H1 (cell line): Measurements from ENCODE around the gene EPS8L1. TPM values are rescaled to one million over a fixed set of nuclear protein-coding genes. Genes with fewer than 3 reads are reported as not detected.

ENCODE experiments used
- BRCA1 ChIP-seq: IDR thresholded peaks from 2 replicates; pipeline ENCODE4 v1.6.1; 2012; ENCODE audit warnings: low read depth, low read length, improper control_type of control experiment
- GTF2F1 ChIP-seq: IDR thresholded peaks from 2 replicates; pipeline ENCODE4 v1.6.1; 2012; ENCODE audit warnings: low read depth, low read length, improper control_type of control experiment, borderline replicate concordance
- NANOG ChIP-seq: IDR thresholded peaks from 2 replicates; pipeline ENCODE4 v1.6.1; 2011; ENCODE audit warnings: low read length, low read depth, mild to moderate bottlenecking, inconsistent platforms; ENCODE audit not compliant: insufficient read depth, poor library complexity, severe bottlenecking
- RAD21 ChIP-seq, 2 experiments: IDR thresholded peaks in 1 of 2; conservative IDR thresholded peaks in 1 of 2; 2 replicates each; pipeline ENCODE4 v1.6.1; 2011; ENCODE audit warnings: low read depth in 2 of 2, low read length in 2 of 2, improper control_type of control experiment in 1 of 2, inconsistent platforms in 1 of 2, mild to moderate bottlenecking in 1 of 2, moderate library complexity in 1 of 2
- RNF2 ChIP-seq: fragments of 200-900, 300-1000 bp; sonication (generic); IDR thresholded peaks from 2 replicates; pipeline ENCODE4 v1.7.1; 2016; ENCODE audit warnings: borderline replicate concordance, low read depth, mild to moderate bottlenecking, antibody characterized with exemption, low read length; ENCODE audit not compliant: poor library complexity, severe bottlenecking; ENCODE audit errors: missing control alignments
- SP2 ChIP-seq: IDR thresholded peaks from 2 replicates; pipeline ENCODE4 v1.6.1; 2012; ENCODE audit warnings: mild to moderate bottlenecking, low read length, inconsistent platforms
- TBP ChIP-seq: IDR thresholded peaks from 2 replicates; pipeline ENCODE4 v1.6.1; 2011; ENCODE audit warnings: low read depth, low read length, improper control_type of control experiment
- ZNF274 ChIP-seq: IDR thresholded peaks from 2 replicates; pipeline ENCODE4 v1.7.0; 2012; ENCODE audit warnings: low read length, borderline replicate concordance; ENCODE audit errors: extremely low read depth
- polyA plus RNA-seq, 7 experiments: library from polyadenylated mRNA; depleted of rRNA in 3 of 7; stranded (reverse) in 5 of 7; unstranded in 2 of 7; fragments of >200 nt in 5 of 7; fragments of 200-250 nt in 2 of 7; gene quantifications; 1 replicate in 5 of 7; 2 replicates in 1 of 7; 4 replicates in 1 of 7; pipeline versions ENCODE4 v1.2.1 to v1.2.3, GENCODE V29; 2011 to 2013; ENCODE audit warnings: missing spikeins in 2 of 7, mixed read lengths in 2 of 7
- total RNA-seq: library from RNA; stranded (reverse); fragmentation: NEBNext Ultra II Directional; extraction: Animal tissue kit (Norgen Biotek cat#: 25700); gene quantifications from 2 replicates; pipeline ENCODE4 v1.2.1, GENCODE V29; 2021
- TF ChIP-seq, protein P1 (sequence below): fragments of 300-600 bp; sonication (generic); IDR thresholded peaks from 2 replicates; pipeline ENCODE4 v1.7.1; 2012; ENCODE audit warnings: low read length, moderate library complexity, mild to moderate bottlenecking, inconsistent platforms; ENCODE audit not compliant: insufficient replicate concordance

The EPS8L1 gene
- total and polyA plus RNA-seq, 2 of the 8 experiments (the other 6 are each of a cell fraction or from before 2014, with no cell fraction given), result 19.8 to 30.2 TPM

DNA sequence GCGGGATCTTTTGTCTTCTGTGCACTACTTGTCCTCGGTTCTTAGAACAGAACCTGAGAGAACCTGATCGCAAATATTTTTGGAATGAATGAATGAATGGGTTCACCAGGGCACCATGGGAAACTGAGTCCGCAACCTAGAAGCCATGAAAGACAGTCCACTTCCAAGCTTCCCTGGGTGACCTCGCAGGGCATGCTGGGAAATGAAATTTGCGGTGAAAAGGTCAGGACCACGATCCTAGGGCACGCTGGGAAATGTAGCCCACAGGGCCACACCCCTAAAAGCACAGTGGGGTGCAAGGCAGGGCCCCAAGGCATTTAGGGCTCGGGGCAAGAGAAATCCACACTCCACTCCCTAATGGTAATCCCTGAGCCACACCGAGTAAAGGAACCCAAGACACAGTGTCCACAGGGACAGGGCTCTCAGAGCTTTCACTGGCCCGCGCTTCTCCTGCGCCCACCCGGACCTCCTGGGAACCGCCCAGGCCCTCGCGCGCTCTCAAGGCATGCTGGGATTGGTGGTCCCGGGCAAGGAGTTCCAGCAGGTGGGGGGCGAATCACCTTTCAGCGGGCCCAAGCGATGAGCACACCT lies 42.8 kb downstream of the EPS8L1 start (continued):
- TF ChIP-seq, protein P1, sequence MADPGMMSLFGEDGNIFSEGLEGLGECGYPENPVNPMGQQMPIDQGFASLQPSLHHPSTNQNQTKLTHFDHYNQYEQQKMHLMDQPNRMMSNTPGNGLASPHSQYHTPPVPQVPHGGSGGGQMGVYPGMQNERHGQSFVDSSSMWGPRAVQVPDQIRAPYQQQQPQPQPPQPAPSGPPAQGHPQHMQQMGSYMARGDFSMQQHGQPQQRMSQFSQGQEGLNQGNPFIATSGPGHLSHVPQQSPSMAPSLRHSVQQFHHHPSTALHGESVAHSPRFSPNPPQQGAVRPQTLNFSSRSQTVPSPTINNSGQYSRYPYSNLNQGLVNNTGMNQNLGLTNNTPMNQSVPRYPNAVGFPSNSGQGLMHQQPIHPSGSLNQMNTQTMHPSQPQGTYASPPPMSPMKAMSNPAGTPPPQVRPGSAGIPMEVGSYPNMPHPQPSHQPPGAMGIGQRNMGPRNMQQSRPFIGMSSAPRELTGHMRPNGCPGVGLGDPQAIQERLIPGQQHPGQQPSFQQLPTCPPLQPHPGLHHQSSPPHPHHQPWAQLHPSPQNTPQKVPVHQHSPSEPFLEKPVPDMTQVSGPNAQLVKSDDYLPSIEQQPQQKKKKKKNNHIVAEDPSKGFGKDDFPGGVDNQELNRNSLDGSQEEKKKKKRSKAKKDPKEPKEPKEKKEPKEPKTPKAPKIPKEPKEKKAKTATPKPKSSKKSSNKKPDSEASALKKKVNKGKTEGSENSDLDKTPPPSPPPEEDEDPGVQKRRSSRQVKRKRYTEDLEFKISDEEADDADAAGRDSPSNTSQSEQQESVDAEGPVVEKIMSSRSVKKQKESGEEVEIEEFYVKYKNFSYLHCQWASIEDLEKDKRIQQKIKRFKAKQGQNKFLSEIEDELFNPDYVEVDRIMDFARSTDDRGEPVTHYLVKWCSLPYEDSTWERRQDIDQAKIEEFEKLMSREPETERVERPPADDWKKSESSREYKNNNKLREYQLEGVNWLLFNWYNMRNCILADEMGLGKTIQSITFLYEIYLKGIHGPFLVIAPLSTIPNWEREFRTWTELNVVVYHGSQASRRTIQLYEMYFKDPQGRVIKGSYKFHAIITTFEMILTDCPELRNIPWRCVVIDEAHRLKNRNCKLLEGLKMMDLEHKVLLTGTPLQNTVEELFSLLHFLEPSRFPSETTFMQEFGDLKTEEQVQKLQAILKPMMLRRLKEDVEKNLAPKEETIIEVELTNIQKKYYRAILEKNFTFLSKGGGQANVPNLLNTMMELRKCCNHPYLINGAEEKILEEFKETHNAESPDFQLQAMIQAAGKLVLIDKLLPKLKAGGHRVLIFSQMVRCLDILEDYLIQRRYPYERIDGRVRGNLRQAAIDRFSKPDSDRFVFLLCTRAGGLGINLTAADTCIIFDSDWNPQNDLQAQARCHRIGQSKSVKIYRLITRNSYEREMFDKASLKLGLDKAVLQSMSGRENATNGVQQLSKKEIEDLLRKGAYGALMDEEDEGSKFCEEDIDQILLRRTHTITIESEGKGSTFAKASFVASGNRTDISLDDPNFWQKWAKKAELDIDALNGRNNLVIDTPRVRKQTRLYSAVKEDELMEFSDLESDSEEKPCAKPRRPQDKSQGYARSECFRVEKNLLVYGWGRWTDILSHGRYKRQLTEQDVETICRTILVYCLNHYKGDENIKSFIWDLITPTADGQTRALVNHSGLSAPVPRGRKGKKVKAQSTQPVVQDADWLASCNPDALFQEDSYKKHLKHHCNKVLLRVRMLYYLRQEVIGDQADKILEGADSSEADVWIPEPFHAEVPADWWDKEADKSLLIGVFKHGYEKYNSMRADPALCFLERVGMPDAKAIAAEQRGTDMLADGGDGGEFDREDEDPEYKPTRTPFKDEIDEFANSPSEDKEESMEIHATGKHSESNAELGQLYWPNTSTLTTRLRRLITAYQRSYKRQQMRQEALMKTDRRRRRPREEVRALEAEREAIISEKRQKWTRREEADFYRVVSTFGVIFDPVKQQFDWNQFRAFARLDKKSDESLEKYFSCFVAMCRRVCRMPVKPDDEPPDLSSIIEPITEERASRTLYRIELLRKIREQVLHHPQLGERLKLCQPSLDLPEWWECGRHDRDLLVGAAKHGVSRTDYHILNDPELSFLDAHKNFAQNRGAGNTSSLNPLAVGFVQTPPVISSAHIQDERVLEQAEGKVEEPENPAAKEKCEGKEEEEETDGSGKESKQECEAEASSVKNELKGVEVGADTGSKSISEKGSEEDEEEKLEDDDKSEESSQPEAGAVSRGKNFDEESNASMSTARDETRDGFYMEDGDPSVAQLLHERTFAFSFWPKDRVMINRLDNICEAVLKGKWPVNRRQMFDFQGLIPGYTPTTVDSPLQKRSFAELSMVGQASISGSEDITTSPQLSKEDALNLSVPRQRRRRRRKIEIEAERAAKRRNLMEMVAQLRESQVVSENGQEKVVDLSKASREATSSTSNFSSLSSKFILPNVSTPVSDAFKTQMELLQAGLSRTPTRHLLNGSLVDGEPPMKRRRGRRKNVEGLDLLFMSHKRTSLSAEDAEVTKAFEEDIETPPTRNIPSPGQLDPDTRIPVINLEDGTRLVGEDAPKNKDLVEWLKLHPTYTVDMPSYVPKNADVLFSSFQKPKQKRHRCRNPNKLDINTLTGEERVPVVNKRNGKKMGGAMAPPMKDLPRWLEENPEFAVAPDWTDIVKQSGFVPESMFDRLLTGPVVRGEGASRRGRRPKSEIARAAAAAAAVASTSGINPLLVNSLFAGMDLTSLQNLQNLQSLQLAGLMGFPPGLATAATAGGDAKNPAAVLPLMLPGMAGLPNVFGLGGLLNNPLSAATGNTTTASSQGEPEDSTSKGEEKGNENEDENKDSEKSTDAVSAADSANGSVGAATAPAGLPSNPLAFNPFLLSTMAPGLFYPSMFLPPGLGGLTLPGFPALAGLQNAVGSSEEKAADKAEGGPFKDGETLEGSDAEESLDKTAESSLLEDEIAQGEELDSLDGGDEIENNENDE, result no peak
- TF ChIP-seq SP2, result no peak
- no peak for TF ChIP-seq RNF2
- TF ChIP-seq BRCA1, result no peak
- no peak for TF ChIP-seq RAD21 (IDR thresholded peaks at IDR 0.05 in 1 of 2, conservative IDR thresholded peaks at IDR 0.05 in 1 of 2; ENCODE audit: low read depth in 2 of 2, low read length in 2 of 2)
- no peak for TF ChIP-seq GTF2F1
- TF ChIP-seq TBP, result no peak
- TF ChIP-seq ZNF274, result no peak
- TF ChIP-seq NANOG, result no peak
